Measurements from ENCODE around the gene SUPT20HL1.

DNA sequence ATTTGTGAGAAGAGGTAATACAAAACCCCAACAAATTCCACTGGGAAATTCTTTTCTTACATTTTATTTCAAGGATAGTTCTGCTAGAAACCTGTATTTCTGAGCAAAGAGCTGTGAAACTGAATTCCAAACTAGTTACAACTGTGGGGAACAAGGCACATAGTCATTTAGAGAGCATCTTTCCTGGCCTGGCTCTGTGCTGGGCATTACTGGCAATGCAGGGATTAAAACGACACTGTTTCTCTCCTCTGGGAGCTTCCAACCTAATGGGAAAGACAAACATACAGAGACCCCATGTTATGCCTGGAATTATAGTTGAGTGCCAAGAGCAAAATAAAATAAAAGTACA, 36.5 kb downstream of the SUPT20HL1 start:
- TF ChIP-seq POLR2AphosphoS5 (IDR thresholded peaks at IDR 0.05) = no peak
- TF ChIP-seq, protein P1, sequence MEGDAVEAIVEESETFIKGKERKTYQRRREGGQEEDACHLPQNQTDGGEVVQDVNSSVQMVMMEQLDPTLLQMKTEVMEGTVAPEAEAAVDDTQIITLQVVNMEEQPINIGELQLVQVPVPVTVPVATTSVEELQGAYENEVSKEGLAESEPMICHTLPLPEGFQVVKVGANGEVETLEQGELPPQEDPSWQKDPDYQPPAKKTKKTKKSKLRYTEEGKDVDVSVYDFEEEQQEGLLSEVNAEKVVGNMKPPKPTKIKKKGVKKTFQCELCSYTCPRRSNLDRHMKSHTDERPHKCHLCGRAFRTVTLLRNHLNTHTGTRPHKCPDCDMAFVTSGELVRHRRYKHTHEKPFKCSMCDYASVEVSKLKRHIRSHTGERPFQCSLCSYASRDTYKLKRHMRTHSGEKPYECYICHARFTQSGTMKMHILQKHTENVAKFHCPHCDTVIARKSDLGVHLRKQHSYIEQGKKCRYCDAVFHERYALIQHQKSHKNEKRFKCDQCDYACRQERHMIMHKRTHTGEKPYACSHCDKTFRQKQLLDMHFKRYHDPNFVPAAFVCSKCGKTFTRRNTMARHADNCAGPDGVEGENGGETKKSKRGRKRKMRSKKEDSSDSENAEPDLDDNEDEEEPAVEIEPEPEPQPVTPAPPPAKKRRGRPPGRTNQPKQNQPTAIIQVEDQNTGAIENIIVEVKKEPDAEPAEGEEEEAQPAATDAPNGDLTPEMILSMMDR (IDR thresholded peaks at IDR 0.05 in 8 of 11, conservative IDR thresholded peaks at IDR 0.05 in 3 of 11) = no peak

All from spleen (tissue), 7 donors.